Hepatocyte (in vitro differentiated cells): Measurements from ENCODE around the gene FAM180A. TPM values are rescaled to one million over a fixed set of nuclear protein-coding genes. Genes with fewer than 3 reads are reported as not detected.

Experiments used
- DNase-seq: peaks from one replicate; pipeline ENCODE4 v3.0.0-alpha.2; 2016; ENCODE audit warnings: low spot score
- H2AFZ ChIP-seq: fragments of 200-600 bp; sonication (generic); 2 replicates; pipeline ENCODE4 v1.6.0; 2016; ENCODE audit warnings: antibody characterized with exemption, mild to moderate bottlenecking
- H3K27ac ChIP-seq: fragments of 200-600 bp; sonication (generic); 2 replicates; pipeline ENCODE4 v1.5.1; 2016; ENCODE audit warnings: mild to moderate bottlenecking
- H3K27me3 ChIP-seq: fragments of 200-600 bp; sonication (generic); 2 replicates; pipeline ENCODE4 v1.6.1; 2016
- H3K36me3 ChIP-seq: fragments of 200-600 bp; sonication (generic); replicated peaks from 2 replicates; pipeline ENCODE4 v1.5.1; 2016; ENCODE audit warnings: low read depth; ENCODE audit not compliant: insufficient read depth
- H3K4me1 ChIP-seq: fragments of 200-600 bp; sonication (generic); 2 replicates; pipeline ENCODE4 v1.5.1; 2016; ENCODE audit warnings: mild to moderate bottlenecking, moderate library complexity; ENCODE audit not compliant: insufficient read depth
- H3K4me2 ChIP-seq: fragments of 200-600 bp; sonication (generic); 2 replicates; pipeline ENCODE4 v1.6.0; 2016
- H3K4me3 ChIP-seq: fragments of 200-600 bp; sonication (generic); 2 replicates; pipeline ENCODE4 v1.5.1; 2016; ENCODE audit warnings: mild to moderate bottlenecking
- H3K79me2 ChIP-seq: fragments of 200-600 bp; sonication (generic); 2 replicates; pipeline ENCODE4 v1.6.0; 2017; ENCODE audit warnings: mild to moderate bottlenecking
- H3K9me2 ChIP-seq: fragments of 200-600 bp; sonication (generic); replicated peaks from 2 replicates; pipeline ENCODE4 v1.6.0; 2017; ENCODE audit warnings: mild to moderate bottlenecking; ENCODE audit not compliant: insufficient read depth
- H3K9me3 ChIP-seq: fragments of 200-600 bp; sonication (generic); 2 replicates; pipeline ENCODE4 v1.5.1; 2016; ENCODE audit warnings: low read depth, mild to moderate bottlenecking
- H4K20me1 ChIP-seq: fragments of 200-600 bp; sonication (generic); 2 replicates; pipeline ENCODE4 v1.6.0; 2016; ENCODE audit warnings: mild to moderate bottlenecking; ENCODE audit not compliant: insufficient read depth, poor library complexity, severe bottlenecking
- EZH2 ChIP-seq: fragments of 200-600 bp; sonication (generic); IDR thresholded peaks from 2 replicates; pipeline ENCODE4 v1.6.1; 2016; ENCODE audit warnings: antibody characterized with exemption, mild to moderate bottlenecking, borderline replicate concordance
- EZH2phosphoT487 ChIP-seq: fragments of 200-600 bp; sonication (generic); IDR thresholded peaks from one replicate; pipeline ENCODE4 v1.6.1; 2018; ENCODE audit warnings: antibody characterized with exemption, mild to moderate bottlenecking, low read depth, moderate library complexity; ENCODE audit not compliant: unreplicated experiment, severe bottlenecking
- WGBS: methylation state at CpG from one replicate; pipeline ENCODE4 v1.1.6; 2016; ENCODE audit warnings: low lambda C conversion rate; ENCODE audit errors: missing lambda C conversion rate; 5-methylcytosine and 5-hydroxymethylcytosine counted together
- polyA plus RNA-seq: library from polyadenylated mRNA; unstranded; fragments of >200 nt; fragmentation: Nextera tagmentation; extraction: Ambion mirVana; gene quantifications from 2 replicates; pipeline ENCODE4 v1.2.1, GENCODE V29; 2016
- total RNA-seq: library from RNA; depleted of rRNA; stranded (reverse); fragments of >200 nt; gene quantifications from 2 replicates; pipeline ENCODE4 v1.2.3, GENCODE V29; 2014
- TF ChIP-seq, protein P1 (sequence below): fragments of 200-600 bp; sonication (generic); IDR thresholded peaks from 2 replicates; pipeline ENCODE4 v1.5.1; 2016; ENCODE audit warnings: antibody characterized with exemption, mild to moderate bottlenecking; ENCODE audit not compliant: poor library complexity

The FAM180A gene
- total and polyA plus RNA-seq, 2 experiments from 2014 or later, result not detected

DNA sequence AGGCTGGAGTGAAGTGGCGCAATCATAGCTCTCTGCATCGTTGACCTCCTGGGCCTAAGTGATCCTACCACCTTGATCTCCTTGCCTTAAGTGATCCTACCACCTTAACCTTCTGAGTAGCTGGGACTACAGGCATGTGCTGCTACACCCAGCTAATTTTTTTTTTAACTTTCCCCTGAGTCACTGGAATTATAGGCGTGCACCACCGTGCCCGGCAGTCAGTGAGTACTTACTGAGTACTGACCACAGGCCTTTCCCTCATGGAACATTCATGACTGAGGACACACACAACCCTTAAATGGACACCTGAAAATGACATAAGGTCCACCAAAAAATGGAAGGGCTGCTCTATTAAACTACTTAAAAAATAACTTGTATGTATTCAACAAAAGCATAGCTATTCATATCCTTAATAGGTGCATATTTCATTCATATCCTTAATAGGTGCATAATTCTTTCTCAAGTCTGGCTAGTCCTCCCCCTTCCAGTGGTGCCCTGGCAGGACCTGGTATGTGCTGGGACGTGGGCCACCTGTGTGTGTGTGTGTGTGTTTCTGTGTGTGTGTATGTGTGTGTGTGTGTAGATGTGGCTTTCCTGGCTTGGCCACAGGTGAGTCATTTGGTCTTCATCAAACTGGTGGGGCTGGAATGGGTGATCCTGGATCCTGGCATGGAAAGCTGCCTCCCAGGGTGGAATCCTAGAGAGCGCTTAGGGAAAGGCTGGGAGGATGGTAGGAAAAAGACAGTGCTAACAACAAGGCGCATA, 3.5 kb downstream of the FAM180A start:
- no peak overlapping the region for H3K4me3 ChIP-seq
- no peaks in the 10 kb centered on the region for H4K20me1 ChIP-seq
- H3K9me2 ChIP-seq, result no peaks in the 10 kb centered on the region
- H3K9me3 ChIP-seq, result no peaks in the 10 kb centered on the region
- no peak overlapping the region for H3K4me2 ChIP-seq
- H2AFZ ChIP-seq, result no peak overlapping the region
- H3K79me2 ChIP-seq, result no peaks in the 10 kb centered on the region
- no peaks in the 10 kb centered on the region for H3K4me1 ChIP-seq
- no peaks in the 10 kb centered on the region for H3K36me3 ChIP-seq
- 92% methylated on average over 8 of the region's 8 CpGs for WGBS
- no peak overlapping the region for H3K27ac ChIP-seq
- no peak for DNase-seq
- TF ChIP-seq, protein P1, sequence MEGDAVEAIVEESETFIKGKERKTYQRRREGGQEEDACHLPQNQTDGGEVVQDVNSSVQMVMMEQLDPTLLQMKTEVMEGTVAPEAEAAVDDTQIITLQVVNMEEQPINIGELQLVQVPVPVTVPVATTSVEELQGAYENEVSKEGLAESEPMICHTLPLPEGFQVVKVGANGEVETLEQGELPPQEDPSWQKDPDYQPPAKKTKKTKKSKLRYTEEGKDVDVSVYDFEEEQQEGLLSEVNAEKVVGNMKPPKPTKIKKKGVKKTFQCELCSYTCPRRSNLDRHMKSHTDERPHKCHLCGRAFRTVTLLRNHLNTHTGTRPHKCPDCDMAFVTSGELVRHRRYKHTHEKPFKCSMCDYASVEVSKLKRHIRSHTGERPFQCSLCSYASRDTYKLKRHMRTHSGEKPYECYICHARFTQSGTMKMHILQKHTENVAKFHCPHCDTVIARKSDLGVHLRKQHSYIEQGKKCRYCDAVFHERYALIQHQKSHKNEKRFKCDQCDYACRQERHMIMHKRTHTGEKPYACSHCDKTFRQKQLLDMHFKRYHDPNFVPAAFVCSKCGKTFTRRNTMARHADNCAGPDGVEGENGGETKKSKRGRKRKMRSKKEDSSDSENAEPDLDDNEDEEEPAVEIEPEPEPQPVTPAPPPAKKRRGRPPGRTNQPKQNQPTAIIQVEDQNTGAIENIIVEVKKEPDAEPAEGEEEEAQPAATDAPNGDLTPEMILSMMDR, result no peak
- TF ChIP-seq EZH2phosphoT487 (no peak), EZH2 (no peak)
- H3K27me3 ChIP-seq, result no peaks in the 10 kb centered on the region

DNA sequence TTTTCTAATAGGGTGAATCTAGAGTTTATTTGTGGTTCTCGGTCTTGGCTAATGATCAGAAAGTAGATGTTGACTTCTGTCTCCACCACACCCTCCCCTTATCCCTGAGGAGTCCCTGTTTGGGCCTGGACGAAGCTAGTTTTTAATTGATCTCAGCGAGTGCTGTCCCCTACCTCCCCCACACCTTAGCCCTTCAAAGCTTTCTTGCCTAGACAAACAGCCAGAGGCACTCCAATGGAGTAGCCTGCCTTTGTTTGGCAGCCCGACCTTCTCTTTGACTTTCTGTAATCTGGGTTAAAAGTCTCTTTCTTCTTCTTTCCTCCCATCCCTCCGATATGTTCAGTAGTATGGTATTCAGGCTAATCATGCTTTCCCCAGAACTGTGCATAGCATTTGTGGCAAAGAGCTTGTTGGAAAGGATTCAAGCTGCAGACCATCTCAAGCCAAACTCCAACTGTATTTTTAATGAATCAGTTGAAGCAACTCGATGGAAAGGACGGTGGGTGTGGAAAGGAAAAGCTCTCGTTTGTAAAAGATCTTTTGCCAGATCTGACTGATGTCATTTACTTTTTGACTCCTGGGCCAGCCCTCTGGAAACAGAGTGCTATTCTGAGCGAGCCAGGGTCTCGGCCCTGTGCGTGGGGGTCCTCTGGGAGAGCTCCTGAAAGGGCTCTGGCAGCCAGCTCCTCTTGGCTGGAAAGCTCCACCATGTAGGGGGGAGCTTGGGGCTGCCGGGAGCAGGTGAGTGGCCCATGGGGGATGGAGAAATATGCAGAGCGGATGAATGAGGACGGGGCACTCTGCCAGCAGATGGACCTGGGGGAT, 4.5 kb downstream of the FAM180A start:
- no peaks in the 10 kb centered on the region for H3K9me2 ChIP-seq
- 56% methylated on average over 14 of the region's 14 CpGs for whole genome bisulfite sequencing
- H3K4me3 ChIP-seq, result no peak overlapping the region
- no peaks in the 10 kb centered on the region for H3K9me3 ChIP-seq
- no peaks in the 10 kb centered on the region for H4K20me1 ChIP-seq
- H3K27ac ChIP-seq, result no peak overlapping the region
- DNase-seq, result no peak
- no peaks in the 10 kb centered on the region for H3K4me1 ChIP-seq
- H3K36me3 ChIP-seq, result no peaks in the 10 kb centered on the region
- H3K27me3 ChIP-seq, result no peaks in the 10 kb centered on the region
- H2AFZ ChIP-seq, result no peak overlapping the region
- H3K79me2 ChIP-seq, result no peaks in the 10 kb centered on the region
- TF ChIP-seq, protein P1, result no peak
- no peak for TF ChIP-seq EZH2phosphoT487
- no peak for TF ChIP-seq EZH2
- H3K4me2 ChIP-seq, result no peak overlapping the region

DNA sequence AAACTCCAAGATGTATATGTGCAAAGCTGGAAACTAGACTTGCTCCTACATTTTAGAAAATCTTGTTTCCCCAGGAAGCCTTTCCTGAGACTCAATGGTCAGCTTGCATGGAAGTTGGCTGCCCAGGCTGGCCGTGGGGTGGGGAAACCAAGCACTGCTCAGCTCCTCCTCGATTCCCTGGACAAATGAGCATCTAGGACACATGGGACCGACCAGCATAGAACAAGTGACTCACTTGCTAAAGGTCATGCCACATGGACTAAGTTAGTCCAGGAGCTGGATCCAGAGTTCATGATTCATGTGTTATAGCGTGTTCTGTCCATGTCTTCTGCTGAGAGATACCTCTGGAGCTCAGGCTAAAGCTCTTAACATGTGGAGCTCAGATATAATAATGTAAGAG, 6.2 kb downstream of the FAM180A start:
- no peaks in the 10 kb centered on the region for H4K20me1 ChIP-seq
- no peak overlapping the region for H2AFZ ChIP-seq
- WGBS, result 94% methylated on average over 4 of the region's 4 CpGs
- TF ChIP-seq EZH2, result no peak
- TF ChIP-seq, protein P1, result no peak
- no peak for TF ChIP-seq EZH2phosphoT487
- no peaks in the 10 kb centered on the region for H3K9me3 ChIP-seq
- no peak overlapping the region for H3K4me3 ChIP-seq
- H3K9me2 ChIP-seq, result no peaks in the 10 kb centered on the region
- H3K4me2 ChIP-seq, result no peak overlapping the region
- no peaks in the 10 kb centered on the region for H3K27me3 ChIP-seq
- no peaks in the 10 kb centered on the region for H3K36me3 ChIP-seq
- H3K27ac ChIP-seq, result no peak overlapping the region
- no peaks in the 10 kb centered on the region for H3K79me2 ChIP-seq
- DNase-seq, result no peak
- H3K4me1 ChIP-seq, result no peaks in the 10 kb centered on the region
